ENCODE results near the gene DHRS9.

Gene DHRS9

GRCh38 chr2:169069341-169069740 lies at the start of gene DHRS9:
DHRS9 (plus strand) TSS chr2:169069563; CDS start chr2:169081582, 12,019 bp downstream.
- no peak within 1 kb of the TSS for H3K4me3 ChIP-seq (ENCODE audit: low read depth, low read length)
- DNase-seq (ENCODE audit: low read depth) = peak; percentile 60

- no peak for DNase-seq (ENCODE audit: low read depth)
- no peak overlapping the region for H3K4me3 ChIP-seq (ENCODE audit: low read depth, low read length)
Measured at GRCh38 chr2:169023161-169023560, 46.2 kb upstream of the DHRS9 start.

GRCh38 chr2:169026056-169026455 lies 43.3 kb upstream of the DHRS9 start:
- no peak for DNase-seq (ENCODE audit: low read depth)
- no peak overlapping the region for H3K4me3 ChIP-seq (ENCODE audit: low read depth, low read length)

GRCh38 chr2:169027234-169027633 lies 42.1 kb upstream of the DHRS9 start:
- H3K4me3 ChIP-seq (ENCODE audit: low read depth, low read length) = no peak overlapping the region
- DNase-seq (ENCODE audit: low read depth) = no peak

GRCh38 chr2:169029341-169029740 lies 40.0 kb upstream of the DHRS9 start:
- DNase-seq (ENCODE audit: low read depth) = no peak

GRCh38 chr2:169031202-169031601 lies 38.2 kb upstream of the DHRS9 start, which contains the start of gene ABCB11:
ABCB11 (minus strand) TSS chr2:169031324; CDS start chr2:169018125, 13,199 bp downstream.
- DNase-seq (ENCODE audit: low read depth) = no peak

More at GRCh38 chr2:169029341-169029740, 40.0 kb upstream of the DHRS9 start:
- H3K4me3 ChIP-seq (ENCODE audit: low read depth, low read length) = no peak overlapping the region

GRCh38 chr2:169034256-169034655 lies 35.1 kb upstream of the DHRS9 start:
- H3K4me3 ChIP-seq (ENCODE audit: low read depth, low read length) = no peak overlapping the region

More at GRCh38 chr2:169031202-169031601, 38.2 kb upstream of the DHRS9 start, which contains the start of gene ABCB11:
- no peak within 1 kb of the TSS for H3K4me3 ChIP-seq (ENCODE audit: low read depth, low read length)

GRCh38 chr2:169034984-169035544 lies 34.3 kb upstream of the DHRS9 start:
- DNase-seq (ENCODE audit: low read depth) = no peak
- no peak overlapping the region for H3K4me3 ChIP-seq (ENCODE audit: low read depth, low read length)

More at GRCh38 chr2:169034256-169034655, 35.1 kb upstream of the DHRS9 start:
- DNase-seq (ENCODE audit: low read depth) = no peak

- no peak for DNase-seq (ENCODE audit: low read depth)
- H3K4me3 ChIP-seq (ENCODE audit: low read depth, low read length) = no peak overlapping the region
Measured at GRCh38 chr2:169035887-169036286, 33.5 kb upstream of the DHRS9 start.

- no peak for DNase-seq (ENCODE audit: low read depth)
- no peak overlapping the region for H3K4me3 ChIP-seq (ENCODE audit: low read depth, low read length)
Measured at GRCh38 chr2:169036736-169037440, 32.5 kb upstream of the DHRS9 start.

GRCh38 chr2:169038338-169038757 lies 31.0 kb upstream of the DHRS9 start:
- H3K4me3 ChIP-seq (ENCODE audit: low read depth, low read length) = no peak overlapping the region
- DNase-seq (ENCODE audit: low read depth) = peak; percentile 42

- no peak overlapping the region for H3K4me3 ChIP-seq (ENCODE audit: low read depth, low read length)
- no peak for DNase-seq (ENCODE audit: low read depth)
Measured at GRCh38 chr2:169039702-169040101, 29.7 kb upstream of the DHRS9 start.

- no peak overlapping the region for H3K4me3 ChIP-seq (ENCODE audit: low read depth, low read length)
- DNase-seq (ENCODE audit: low read depth) = no peak
Measured at GRCh38 chr2:169041594-169041993, 27.8 kb upstream of the DHRS9 start.

GRCh38 chr2:169042856-169043255 lies 26.5 kb upstream of the DHRS9 start:
- DNase-seq (ENCODE audit: low read depth) = no peak
- H3K4me3 ChIP-seq (ENCODE audit: low read depth, low read length) = no peak overlapping the region

- H3K4me3 ChIP-seq (ENCODE audit: low read depth, low read length) = no peak overlapping the region
- DNase-seq (ENCODE audit: low read depth) = no peak
Measured at GRCh38 chr2:169046440-169047151, 22.8 kb upstream of the DHRS9 start.

- H3K4me3 ChIP-seq (ENCODE audit: low read depth, low read length) = no peak overlapping the region
- no peak for DNase-seq (ENCODE audit: low read depth)
Measured at GRCh38 chr2:169047256-169048250, 21.8 kb upstream of the DHRS9 start.

- DNase-seq (ENCODE audit: low read depth) = no peak
- H3K4me3 ChIP-seq (ENCODE audit: low read depth, low read length) = no peak overlapping the region
Measured at GRCh38 chr2:169049142-169049541, 20.2 kb upstream of the DHRS9 start.

- H3K4me3 ChIP-seq (ENCODE audit: low read depth, low read length) = no peak overlapping the region
- DNase-seq (ENCODE audit: low read depth) = no peak
Measured at GRCh38 chr2:169050476-169051240, 18.7 kb upstream of the DHRS9 start.

All from skeletal muscle cell (primary cell).